CD14-positive monocyte (primary cell): ENCODE measurements around the gene CAPN8. TPM values are rescaled to one million over a fixed set of nuclear protein-coding genes. Genes with fewer than 3 reads are reported as not detected.

Experiments
- DNase-seq, 3 donors: peaks; one replicate each; pipeline ENCODE4 v3.0.0-alpha.2; 2011 to 2022
- H2AFZ ChIP-seq: 2 replicates; pipeline ENCODE4 v1.6.0; 2012; ENCODE audit warnings: mild to moderate bottlenecking, low read depth, low read length, inconsistent platforms; ENCODE audit not compliant: insufficient read depth, poor library complexity, severe bottlenecking
- H3K27ac ChIP-seq, 2 donors: 1 replicate in 1 of 2; 2 replicates in 1 of 2; pipeline ENCODE4 v1.5.1; 2012 to 2013; ENCODE audit warnings: low read length in 2 of 2, control low read depth in 1 of 2, inconsistent platforms in 1 of 2, low read depth in 1 of 2, mild to moderate bottlenecking in 1 of 2
- H3K27me3 ChIP-seq, 2 donors: one replicate each; pipeline versions ENCODE4 v1.6.0 to v1.6.1; 2011 to 2013; ENCODE audit warnings: low read length in 2 of 2; ENCODE audit not compliant: control insufficient read depth in 2 of 2, insufficient read depth in 2 of 2
- H3K36me3 ChIP-seq, 2 donors: replicated peaks in 1 of 2; 1 replicate in 1 of 2; 2 replicates in 1 of 2; pipeline versions ENCODE4 v1.5.1 to v1.6.1; 2012 to 2013; ENCODE audit warnings: low read length in 2 of 2, control low read depth in 1 of 2, inconsistent platforms in 1 of 2, mild to moderate bottlenecking in 1 of 2; ENCODE audit not compliant: insufficient read depth in 2 of 2, control insufficient read depth in 1 of 2
- H3K4me1 ChIP-seq, 2 donors: 1 replicate in 1 of 2; 2 replicates in 1 of 2; pipeline versions ENCODE4 v1.5.1 to v1.6.1; 2012 to 2013; ENCODE audit warnings: low read length in 2 of 2, control low read depth in 1 of 2, inconsistent platforms in 1 of 2, mild to moderate bottlenecking in 1 of 2, moderate library complexity in 1 of 2; ENCODE audit not compliant: insufficient read depth in 2 of 2, control insufficient read depth in 1 of 2
- H3K4me2 ChIP-seq: replicated peaks from 2 replicates; pipeline ENCODE3; 2012; ENCODE audit warnings: low read length, moderate library complexity, mild to moderate bottlenecking; ENCODE audit not compliant: poor library complexity, severe bottlenecking; ENCODE audit errors: extremely low read depth
- H3K4me3 ChIP-seq, 3 experiments: fragments of 200-600 bp in 1 of 3; sonication (generic) in 1 of 3; replicated peaks in 1 of 3; 1 replicate in 2 of 3; 2 replicates in 1 of 3; pipeline ENCODE4 v1.5.1; 2011 to 2013; ENCODE audit warnings: low read length in 3 of 3, mild to moderate bottlenecking in 3 of 3, control low read depth in 2 of 3, low read depth in 2 of 3, inconsistent platforms in 1 of 3, moderate library complexity in 1 of 3
- H3K79me2 ChIP-seq: 2 replicates; pipeline ENCODE4 v1.6.0; 2012; ENCODE audit warnings: mild to moderate bottlenecking, control low read depth, inconsistent platforms, low read length, moderate library complexity; ENCODE audit not compliant: insufficient read depth
- H3K9ac ChIP-seq: 2 replicates; pipeline ENCODE4 v1.6.0; 2017; ENCODE audit warnings: low read length, mild to moderate bottlenecking; ENCODE audit not compliant: insufficient read depth, poor library complexity, severe bottlenecking
- H3K9me3 ChIP-seq, 2 donors: replicated peaks in 1 of 2; 1 replicate in 1 of 2; 2 replicates in 1 of 2; pipeline versions ENCODE4 v1.5.1 to v1.6.1; 2012 to 2013; ENCODE audit warnings: low read length in 2 of 2, control low read depth in 1 of 2; ENCODE audit not compliant: control insufficient read depth in 1 of 2, insufficient read depth in 1 of 2
- H4K20me1 ChIP-seq: 2 replicates; pipeline ENCODE4 v1.6.0; 2012; ENCODE audit warnings: mild to moderate bottlenecking, low read length, control low read depth, moderate library complexity; ENCODE audit not compliant: insufficient read depth
- H3K27ac Mint-ChIP-seq, 7 donors: one replicate each; pipeline ENCODE4 v1.8.0; 2020; ENCODE audit warnings: mild to moderate bottlenecking in 7 of 7, mixed read lengths in 7 of 7, moderate library complexity in 6 of 7, inconsistent platforms in 2 of 7
- H3K27me3 Mint-ChIP-seq, 3 donors: one replicate each; pipeline ENCODE4 v1.8.0; 2021 to 2022; ENCODE audit warnings: low read depth in 3 of 3, mild to moderate bottlenecking in 3 of 3, mixed read lengths in 3 of 3, moderate library complexity in 3 of 3, inconsistent platforms in 1 of 3
- H3K36me3 Mint-ChIP-seq, 2 donors: one replicate each; pipeline ENCODE4 v1.8.0; 2020; ENCODE audit warnings: mixed read lengths in 2 of 2, inconsistent platforms in 1 of 2, mild to moderate bottlenecking in 1 of 2
- H3K4me1 Mint-ChIP-seq: one replicate; pipeline ENCODE4 v1.8.0; 2020; ENCODE audit warnings: mild to moderate bottlenecking, mixed read lengths
- H3K4me3 Mint-ChIP-seq, 2 donors: one replicate each; pipeline ENCODE4 v1.8.0; 2020; ENCODE audit warnings: mild to moderate bottlenecking in 2 of 2, mixed read lengths in 2 of 2, moderate library complexity in 1 of 2
- H3K9me3 Mint-ChIP-seq, 7 donors: one replicate each; pipeline ENCODE4 v1.8.0; 2020 to 2022; ENCODE audit warnings: mixed read lengths in 7 of 7, mild to moderate bottlenecking in 6 of 7, moderate library complexity in 6 of 7, inconsistent platforms in 2 of 7
- CTCF ChIP-seq: fragments of 200-600 bp; IDR thresholded peaks from one replicate; pipeline ENCODE4 v1.8.0; 2022; ENCODE audit warnings: antibody characterized with exemption, mild to moderate bottlenecking
- WGBS: methylation state at CpG from one replicate; pipeline ENCODE4 v1.1.5; 2013; ENCODE audit warnings: missing lambda C conversion rate; ENCODE audit not compliant: insufficient coverage; 5-methylcytosine and 5-hydroxymethylcytosine counted together
- intact Hi-C, 2 donors: fragments of 100-400 bp; cut with micrococcal nuclease; formaldehyde crosslinking; loops; one replicate each; pipeline versions ENCODE4 v1.15.0 to v1.15.1; 2023
- polyA plus RNA-seq, 3 donors: library from polyadenylated mRNA; depleted of rRNA in 1 of 3; unstranded in 2 of 3; stranded (reverse) in 1 of 3; fragments of 300-500 nt in 2 of 3; fragments of >200 nt in 1 of 3; fragmentation: Illumina TruSeq in 2 of 3; gene quantifications; 1 replicate in 2 of 3; 2 replicates in 1 of 3; pipeline ENCODE4 v1.2.3, GENCODE V29; 2012 to 2021

Gene CAPN8
- polyA plus RNA-seq, 3 donors = 0.40 TPM; not detected in 2

DNA sequence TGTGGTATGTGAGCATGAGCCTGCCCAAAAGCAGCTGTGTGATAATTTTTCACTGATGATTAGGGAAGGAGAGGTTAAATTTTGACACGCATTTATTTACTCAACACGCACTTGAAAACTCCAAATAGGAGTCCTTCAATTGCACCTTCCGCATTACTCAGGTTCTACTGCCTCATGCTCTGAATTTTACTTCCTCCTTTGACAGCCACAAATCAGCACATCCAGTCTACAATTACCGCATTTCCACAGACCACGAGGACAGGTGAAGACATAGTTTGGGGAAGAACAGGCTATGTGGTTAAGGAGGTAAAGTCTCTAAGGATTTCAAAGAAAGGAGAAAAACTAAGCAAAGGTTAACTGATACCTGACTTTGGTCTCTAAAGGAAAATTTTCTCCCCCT is 2.6 kb downstream of the CAPN8 start:
- Histone ChIP-seq H3K4me1 (no peaks in the 10 kb centered on the region), H3K27ac (no peak overlapping the region), H3K9me3 (no peaks in the 10 kb centered on the region), H2AFZ (no peak overlapping the region), H4K20me1 (no peaks in the 10 kb centered on the region), H3K36me3 (no peaks in the 10 kb centered on the region), H3K4me2 (no peak overlapping the region), H3K79me2 (no peaks in the 10 kb centered on the region), H3K27me3 (peaks cover 0 to 4% of the 10 kb centered on the region in 2 donors), H3K9ac (no peak overlapping the region), H3K4me3 (no peak overlapping the region)
- intact Hi-C loops = no loop called here
- H3K4me1 Mint-ChIP-seq = peaks cover 8% of the 10 kb centered on the region
- DNase-seq = peak; percentile 8 to 54 (median 20)
- H3K27me3 Mint-ChIP-seq = peaks cover 3 to 15% (median 12%) of the 10 kb centered on the region in 3 donors
- no peak overlapping the region for H3K4me3 Mint-ChIP-seq
- WGBS = no CpG with 5 or more reads among the region's 5 CpGs
- H3K36me3 Mint-ChIP-seq = no peaks in the 10 kb centered on the region
- TF ChIP-seq CTCF = no peak
- H3K27ac Mint-ChIP-seq = no peak overlapping the region
- peaks cover 0 to 2% (median 0%) of the 10 kb centered on the region in 7 donors for H3K9me3 Mint-ChIP-seq

- H3K27me3 ChIP-seq = peaks cover 0 to 4% of the 10 kb centered on the region in 2 donors
- no peak overlapping the region for H2AFZ ChIP-seq
- H3K4me2 ChIP-seq = no peak overlapping the region
- intact Hi-C loops = no loop called here
- H3K36me3 ChIP-seq = no peaks in the 10 kb centered on the region
- no peak overlapping the region for H3K9ac ChIP-seq
- H3K79me2 ChIP-seq = no peaks in the 10 kb centered on the region
- peaks cover 0 to 3% (median 0%) of the 10 kb centered on the region in 7 donors for H3K9me3 Mint-ChIP-seq
- no peak overlapping the region for H3K4me3 Mint-ChIP-seq
- H3K9me3 ChIP-seq = no peaks in the 10 kb centered on the region
- H3K27ac Mint-ChIP-seq = no peak overlapping the region
- H3K27ac ChIP-seq = no peak overlapping the region
- H3K4me3 ChIP-seq = no peak overlapping the region
- H4K20me1 ChIP-seq = no peaks in the 10 kb centered on the region
- peaks cover 5 to 16% (median 14%) of the 10 kb centered on the region in 3 donors for H3K27me3 Mint-ChIP-seq
- H3K36me3 Mint-ChIP-seq = no peaks in the 10 kb centered on the region
- no peak for TF ChIP-seq CTCF
- peaks cover 8% of the 10 kb centered on the region for H3K4me1 Mint-ChIP-seq
- no peaks in the 10 kb centered on the region for H3K4me1 ChIP-seq
- DNase-seq = no peak
- 96% methylated on average over 4 of the region's 4 CpGs for WGBS
Measured at GRCh38 chr1:223659711-223660110, 5.8 kb downstream of the CAPN8 start.
